Neural cell (in vitro differentiated cells): ENCODE data around the gene GRM2. TPM values are rescaled to one million over a fixed set of nuclear protein-coding genes. Genes with fewer than 3 reads are reported as not detected.
"Not testable (repeated sequence)": the region's sequence is repeated elsewhere in the genome, so short reads cannot be mapped to it uniquely, and the experiment has no call there.

Experiments
- H2AFZ ChIP-seq: fragments of 200-600, 300-800 bp; sonication (generic), shearing (Covaris generic); 2 replicates; pipeline ENCODE4 v1.6.0; 2014; ENCODE audit warnings: low read depth, mild to moderate bottlenecking, antibody characterized with exemption, low read length, moderate library complexity
- H3F3A ChIP-seq: fragments of 200-600 bp; shearing (Covaris generic); 2 replicates; pipeline ENCODE4 v1.6.1; 2016; ENCODE audit warnings: mild to moderate bottlenecking, moderate library complexity, mixed read lengths, antibody characterized with exemption, low read length; ENCODE audit not compliant: insufficient read depth, poor library complexity, severe bottlenecking
- H3K27ac ChIP-seq: fragments of 200-600, 300-800 bp; sonication (generic), shearing (Covaris generic); 2 replicates; pipeline ENCODE4 v1.5.1; 2014; ENCODE audit warnings: mild to moderate bottlenecking, low read length, moderate library complexity
- H3K27me3 ChIP-seq: fragments of 300-800, 200-600 bp; sonication (generic), shearing (Covaris generic); 2 replicates; pipeline ENCODE4 v1.6.0; 2014; ENCODE audit warnings: mild to moderate bottlenecking, low read depth, low read length, moderate library complexity; ENCODE audit not compliant: insufficient read depth
- H3K36me3 ChIP-seq: fragments of 300-800, 200-600 bp; sonication (generic), shearing (Covaris generic); 2 replicates; pipeline ENCODE4 v1.5.1; 2014; ENCODE audit warnings: mild to moderate bottlenecking, antibody characterized with exemption, low read length, moderate library complexity; ENCODE audit not compliant: insufficient read depth
- H3K4me2 ChIP-seq: fragments of 300-800, 200-600 bp; sonication (generic), shearing (Covaris generic); 2 replicates; pipeline ENCODE4 v1.6.0; 2014; ENCODE audit warnings: mild to moderate bottlenecking, low read length
- H3K4me3 ChIP-seq: fragments of 300-800, 200-600 bp; sonication (generic), shearing (Covaris generic); 2 replicates; pipeline ENCODE4 v1.5.1; 2014; ENCODE audit warnings: mild to moderate bottlenecking, low read length, moderate library complexity
- H3K79me2 ChIP-seq: fragments of 200-600 bp; shearing (Covaris generic); replicated peaks from 2 replicates; pipeline ENCODE4 v1.6.0; 2014; ENCODE audit warnings: mild to moderate bottlenecking, low read length, moderate library complexity; ENCODE audit not compliant: insufficient read depth
- H3K9ac ChIP-seq: fragments of 300-800, 200-600 bp; sonication (generic), shearing (Covaris generic); 2 replicates; pipeline ENCODE4 v1.6.1; 2016; ENCODE audit warnings: mild to moderate bottlenecking, low read length, mixed read lengths
- H3K9me2 ChIP-seq: fragments of 200-600 bp; shearing (Covaris generic); 2 replicates; pipeline ENCODE4 v1.6.1; 2016; ENCODE audit warnings: mild to moderate bottlenecking, low read length, mixed read lengths; ENCODE audit not compliant: insufficient read depth
- H3K9me3 ChIP-seq: fragments of 200-600, 300-800 bp; sonication (generic), shearing (Covaris generic); 2 replicates; pipeline ENCODE4 v1.6.1; 2016; ENCODE audit warnings: mild to moderate bottlenecking, mixed run types, low read length, moderate library complexity, mixed read lengths
- H4K20me1 ChIP-seq: fragments of 200-600 bp; shearing (Covaris generic); 2 replicates; pipeline ENCODE4 v1.6.1; 2016; ENCODE audit warnings: mild to moderate bottlenecking, mixed run types; ENCODE audit not compliant: insufficient read depth
- CTCF ChIP-seq: fragments of 450-650 bp; IDR thresholded peaks from 2 replicates; pipeline ENCODE4 v1.5.1; 2014; ENCODE audit warnings: antibody characterized with exemption, mild to moderate bottlenecking, moderate library complexity; ENCODE audit not compliant: poor library complexity, severe bottlenecking
- EP300 ChIP-seq: fragments of 450-650 bp; conservative IDR thresholded peaks from 2 replicates; pipeline ENCODE4 v1.6.1; 2014; ENCODE audit warnings: antibody characterized with exemption, mild to moderate bottlenecking, moderate library complexity; ENCODE audit not compliant: poor library complexity, severe bottlenecking
- EZH2 ChIP-seq: fragments of 200-600, 300-800 bp; shearing (Covaris generic), sonication (generic); IDR thresholded peaks from 2 replicates; pipeline ENCODE4 v1.6.1; 2014; ENCODE audit warnings: antibody characterized with exemption, low read length, borderline replicate concordance, mild to moderate bottlenecking; ENCODE audit not compliant: insufficient read depth, poor library complexity, severe bottlenecking
- POLR2AphosphoS5 ChIP-seq: IDR thresholded peaks from 2 replicates; pipeline ENCODE4 v1.6.1; 2012
- RAD21 ChIP-seq: fragments of 450-650 bp; conservative IDR thresholded peaks from 2 replicates; pipeline ENCODE4 v1.6.1; 2014; ENCODE audit warnings: antibody characterized with exemption, mild to moderate bottlenecking, moderate library complexity
- REST ChIP-seq: IDR thresholded peaks from 2 replicates; pipeline ENCODE4 v1.6.1; 2012; ENCODE audit warnings: borderline replicate concordance
- SMC3 ChIP-seq: fragments of 450-650 bp; conservative IDR thresholded peaks from 2 replicates; pipeline ENCODE4 v1.6.1; 2014; ENCODE audit warnings: antibody characterized with exemption, mild to moderate bottlenecking, moderate library complexity; ENCODE audit not compliant: poor library complexity
- TAF1 ChIP-seq: IDR thresholded peaks from 2 replicates; pipeline ENCODE4 v1.6.1; 2012; ENCODE audit warnings: low read depth
- polyA plus RNA-seq: library from polyadenylated mRNA; depleted of rRNA; stranded (reverse); fragments of >200 nt; gene quantifications from 2 replicates; pipeline ENCODE4 v1.2.3, GENCODE V29; 2014

Gene GRM2
- polyA plus RNA-seq, 1 donor from 2014 or later: 9.1 TPM

- H3K79me2 ChIP-seq: no peaks in the 10 kb centered on the region
- no peak for TF ChIP-seq TAF1
- TF ChIP-seq POLR2AphosphoS5: no peak
- no peak for TF ChIP-seq RAD21
- TF ChIP-seq EP300: no peak
- no peak for TF ChIP-seq EZH2
- TF ChIP-seq SMC3: no peak
- no peak for TF ChIP-seq CTCF
- no peak for TF ChIP-seq REST
- no peak overlapping the region for H3K4me2 ChIP-seq
- no peaks in the 10 kb centered on the region for H3K36me3 ChIP-seq
- no peak overlapping the region for H2AFZ ChIP-seq
- H4K20me1 ChIP-seq: no peaks in the 10 kb centered on the region
- no peak overlapping the region for H3K4me3 ChIP-seq
- no peaks in the 10 kb centered on the region for H3K9me3 ChIP-seq
- no peaks in the 10 kb centered on the region for H3K9me2 ChIP-seq
- H3K27me3 ChIP-seq: no peaks in the 10 kb centered on the region
- H3F3A ChIP-seq: no peaks in the 10 kb centered on the region
- no peak overlapping the region for H3K27ac ChIP-seq
- H3K9ac ChIP-seq: no peak overlapping the region
Measured at GRCh38 chr3:51751287-51751686, 44.4 kb downstream of the GRM2 start.

GRCh38 chr3:51753763-51754750 lies 47.2 kb downstream of the GRM2 start:
- not testable (repeated sequence) for H3K9me2 ChIP-seq, H4K20me1 ChIP-seq, H3K9ac ChIP-seq, H3K4me3 ChIP-seq, H3K79me2 ChIP-seq, H3K27me3 ChIP-seq, H3K9me3 ChIP-seq, H3K4me2 ChIP-seq, H3F3A ChIP-seq, H2AFZ ChIP-seq, H3K36me3 ChIP-seq, H3K27ac ChIP-seq
